IPS-18c (cell line): Measurements from ENCODE around the gene MAPKAPK5.

Experiments used
- H3K4me3 ChIP-seq: 2 replicates; pipeline ENCODE4 v1.7.0; 2013; ENCODE audit warnings: low read depth, mild to moderate bottlenecking, low read length, moderate library complexity; ENCODE audit not compliant: insufficient read depth
- H3K9me3 ChIP-seq: one replicate; pipeline ENCODE4 v1.6.1; 2013; ENCODE audit warnings: mild to moderate bottlenecking, low read length, moderate library complexity; ENCODE audit not compliant: control insufficient read depth, insufficient read depth

MAPKAPK5 gene

DNA sequence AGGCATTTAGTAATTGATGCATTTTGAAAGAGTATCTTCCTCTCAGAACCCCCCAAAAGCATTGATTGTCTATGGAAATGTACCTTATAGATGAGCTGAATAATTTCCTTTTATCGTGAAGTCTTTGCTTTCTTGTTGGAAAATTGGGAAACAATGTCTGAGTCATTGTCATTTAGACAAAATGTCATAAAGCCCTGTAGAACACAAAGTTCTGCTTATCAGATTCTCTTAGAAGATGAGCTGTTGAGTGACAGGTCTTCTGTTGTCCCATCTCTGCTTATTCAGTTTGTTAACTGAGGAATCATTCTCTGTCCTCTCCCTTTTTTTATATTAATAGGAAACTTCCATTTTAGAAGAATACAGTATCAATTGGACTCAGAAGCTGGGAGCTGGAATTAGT lies 22.9 kb downstream of the MAPKAPK5 start:
- H3K4me3 ChIP-seq, result no peak overlapping the region
- no peaks in the 10 kb centered on the region for H3K9me3 ChIP-seq

DNA sequence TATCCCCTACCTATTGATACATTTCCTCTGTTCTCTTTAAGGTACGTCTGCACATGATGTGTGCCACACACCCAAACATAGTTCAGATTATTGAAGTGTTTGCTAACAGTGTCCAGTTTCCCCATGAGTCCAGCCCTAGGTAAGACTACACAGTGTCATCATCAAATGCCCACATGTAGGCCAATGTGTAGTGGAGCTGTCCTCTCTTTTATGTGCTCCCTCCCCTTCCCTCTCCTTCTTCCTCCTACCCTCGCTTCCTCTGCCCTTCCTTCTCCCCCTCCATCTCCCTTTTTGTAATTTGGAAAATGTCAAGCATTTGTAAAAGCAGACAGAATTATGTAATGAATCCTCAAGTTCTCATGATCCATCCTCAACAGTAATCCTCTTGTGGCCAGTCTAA lies 25.5 kb downstream of the MAPKAPK5 start:
- Histone ChIP-seq H3K9me3 (no peaks in the 10 kb centered on the region), H3K4me3 (no peak overlapping the region)

DNA sequence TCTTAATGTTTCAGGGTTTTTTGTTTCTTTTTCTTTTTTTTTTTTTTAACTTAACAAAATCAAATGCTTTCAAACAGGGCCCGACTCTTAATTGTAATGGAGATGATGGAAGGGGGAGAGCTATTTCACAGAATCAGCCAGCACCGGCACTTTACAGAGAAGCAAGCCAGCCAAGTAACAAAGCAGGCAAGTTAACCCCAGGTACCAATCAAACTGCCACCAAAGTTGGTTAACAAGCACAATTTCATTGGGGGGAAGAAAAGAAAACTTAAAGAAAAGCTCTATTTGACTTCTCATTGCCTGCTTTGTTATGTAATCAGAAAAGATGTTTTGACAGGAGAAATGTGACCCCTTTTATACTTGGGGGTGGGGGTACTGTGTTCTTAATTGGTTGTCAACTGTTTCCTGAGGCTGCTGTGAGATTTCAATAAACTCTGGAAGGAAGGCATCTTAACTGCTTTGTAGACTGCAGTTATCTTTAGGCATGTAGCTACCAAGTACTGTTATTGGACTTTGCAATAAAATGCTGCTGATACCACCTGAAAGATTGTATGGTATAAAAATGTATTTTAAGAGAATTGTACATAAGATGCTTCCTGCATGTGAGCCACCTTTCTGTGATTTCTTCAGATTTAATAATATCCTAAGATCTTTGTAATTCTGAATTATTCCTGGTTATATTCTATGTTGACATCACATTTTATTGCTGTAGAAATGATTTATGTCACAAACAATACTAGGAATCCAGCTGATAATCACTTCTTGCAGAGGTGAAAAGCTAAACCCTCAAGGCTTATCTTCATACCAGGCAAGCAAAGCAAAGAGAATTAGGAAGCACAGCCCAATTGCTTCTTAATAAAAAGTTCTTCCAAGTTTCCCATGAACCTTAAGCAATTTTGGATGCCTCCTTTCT lies 26.9 kb downstream of the MAPKAPK5 start:
- Histone ChIP-seq H3K4me3 (no peak overlapping the region), H3K9me3 (no peaks in the 10 kb centered on the region)

DNA sequence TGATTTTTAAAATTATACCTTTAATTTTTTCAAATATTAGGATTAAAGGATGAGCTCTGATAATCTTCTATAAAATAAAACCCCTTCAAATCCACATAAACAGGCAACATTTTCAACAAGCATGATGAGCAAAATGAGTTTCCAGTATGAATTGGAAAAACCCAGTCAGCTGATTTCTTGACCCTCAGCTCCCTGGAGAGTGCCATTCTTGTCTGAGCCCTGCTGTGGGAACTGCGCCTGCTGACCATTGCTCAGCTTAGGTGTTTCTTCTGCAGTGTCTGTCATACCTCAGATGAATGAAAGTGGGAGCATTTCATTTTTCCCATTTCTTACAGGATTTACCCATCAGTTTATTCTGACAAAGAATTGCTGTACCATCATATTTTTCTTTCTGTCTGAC lies 27.6 kb downstream of the MAPKAPK5 start:
- Histone ChIP-seq H3K9me3 (no peaks in the 10 kb centered on the region), H3K4me3 (no peak overlapping the region)

DNA sequence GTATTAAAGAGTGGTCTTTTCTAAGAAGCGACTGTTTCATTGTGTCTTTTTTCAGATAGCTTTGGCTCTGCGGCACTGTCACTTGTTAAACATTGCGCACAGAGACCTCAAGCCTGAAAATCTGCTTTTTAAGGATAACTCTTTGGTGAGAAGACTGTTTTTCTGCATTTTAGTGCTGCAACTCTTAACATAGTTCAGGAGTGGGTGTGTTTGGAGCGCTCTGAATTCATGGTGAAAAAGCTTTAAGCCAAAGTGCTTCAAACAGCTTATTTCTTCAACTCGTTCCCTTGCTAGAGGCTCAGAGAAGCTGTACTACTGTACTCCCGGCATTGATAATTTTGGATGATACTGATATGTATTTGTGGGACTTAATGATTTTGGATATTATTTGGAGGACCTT lies 28.2 kb downstream of the MAPKAPK5 start:
- Histone ChIP-seq H3K4me3 (no peak overlapping the region), H3K9me3 (no peaks in the 10 kb centered on the region)

DNA sequence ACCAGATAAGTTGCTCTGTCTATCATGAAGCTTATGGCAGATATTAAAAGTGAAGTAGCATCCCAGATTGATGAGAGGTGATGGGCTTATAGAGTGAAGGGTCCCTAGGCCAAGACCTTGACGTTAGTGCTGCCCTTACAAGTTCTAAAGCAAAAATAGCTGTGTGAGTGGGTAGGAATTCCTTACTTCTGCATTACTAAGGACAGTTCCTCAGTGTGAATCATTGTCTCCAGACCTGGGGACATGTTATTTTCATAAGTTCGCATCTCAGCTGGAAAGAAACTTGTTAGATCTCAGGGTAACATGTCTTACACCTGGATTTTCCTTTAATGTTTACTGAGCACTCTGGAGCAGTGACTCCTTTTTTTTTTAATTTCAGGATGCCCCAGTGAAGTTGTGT lies 28.7 kb downstream of the MAPKAPK5 start:
- H3K9me3 ChIP-seq, result no peaks in the 10 kb centered on the region
- no peak overlapping the region for H3K4me3 ChIP-seq

DNA sequence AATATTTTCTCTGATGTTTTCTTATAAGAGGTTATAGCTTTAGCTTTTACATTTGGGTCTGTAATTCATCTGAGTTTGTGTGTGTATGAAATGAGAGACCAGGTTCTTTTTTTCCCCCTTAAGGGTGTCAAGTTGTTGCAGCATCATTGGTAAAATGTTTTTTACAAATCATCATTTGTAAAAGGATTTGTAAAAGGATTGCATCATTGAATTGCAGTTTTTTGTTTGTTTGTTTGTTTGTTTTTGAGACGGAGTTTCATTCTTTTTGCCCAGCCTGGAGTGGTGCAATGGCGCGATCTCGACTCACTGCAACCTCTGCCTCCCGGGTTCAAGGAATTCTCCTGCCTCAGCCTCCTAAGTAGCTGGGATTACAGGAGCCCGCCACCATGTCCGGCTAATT lies 31.1 kb downstream of the MAPKAPK5 start:
- Histone ChIP-seq H3K4me3 (no peak overlapping the region), H3K9me3 (no peaks in the 10 kb centered on the region)

DNA sequence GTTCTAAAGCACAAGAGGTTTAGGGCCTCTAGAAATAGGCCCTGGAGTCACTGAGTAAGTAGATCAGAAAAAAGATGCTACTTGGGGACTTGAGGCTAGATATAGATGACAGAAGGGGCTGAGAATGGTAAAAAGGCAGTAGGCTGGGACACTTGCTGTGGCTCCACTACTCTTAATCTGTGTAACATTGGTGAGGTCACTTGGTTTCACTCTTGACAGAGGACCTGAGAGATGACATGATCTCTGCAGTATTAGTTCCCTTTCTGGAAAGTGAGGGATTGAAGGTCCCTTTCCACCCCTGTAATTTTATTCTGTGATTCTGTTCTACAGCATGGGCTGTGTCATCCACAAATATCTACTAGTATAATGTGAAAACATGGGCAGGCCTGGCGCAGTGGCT lies 39.7 kb downstream of the MAPKAPK5 start:
- Histone ChIP-seq H3K4me3 (no peak overlapping the region), H3K9me3 (no peaks in the 10 kb centered on the region)

DNA sequence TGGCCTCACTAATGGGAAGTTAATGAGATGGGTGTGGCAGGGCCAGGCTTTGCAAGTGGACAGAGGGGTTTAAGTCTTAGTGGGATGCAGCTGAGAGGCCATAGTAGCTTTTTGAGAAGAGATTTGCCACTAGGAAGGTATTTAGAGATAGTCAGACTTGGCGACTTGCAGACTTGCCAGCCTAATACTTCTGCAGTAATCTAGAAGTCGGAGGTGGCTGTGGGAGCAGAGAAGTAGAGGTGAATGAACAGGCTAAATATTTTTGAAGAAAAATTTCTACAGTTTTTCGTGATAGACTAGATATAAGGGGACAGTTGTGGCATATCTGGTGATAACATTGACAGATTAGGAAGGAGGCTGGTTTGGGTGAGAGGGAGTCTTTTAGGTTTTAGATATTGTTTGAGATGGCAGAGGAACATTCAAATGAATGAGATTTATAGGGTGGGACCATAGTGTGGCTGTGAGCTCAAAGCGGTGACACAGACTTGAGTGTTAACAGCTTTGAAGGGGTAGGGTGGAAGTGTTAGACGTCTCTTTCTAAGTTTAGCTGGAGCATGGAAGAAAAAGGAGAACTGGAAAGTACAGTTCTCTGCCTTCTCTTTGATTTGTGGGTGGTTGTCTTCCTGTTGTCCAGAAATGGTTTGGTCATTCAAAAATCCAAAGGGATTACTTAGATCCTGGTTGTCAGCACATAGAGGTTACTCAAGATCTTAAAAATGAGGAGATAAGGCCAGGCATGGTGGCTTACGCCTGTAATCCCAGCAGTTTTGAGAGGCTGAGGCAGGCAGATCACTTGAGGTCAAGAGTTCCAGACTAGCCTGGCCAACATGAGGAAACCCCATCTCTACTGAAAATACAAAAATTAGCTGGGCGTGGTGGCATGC lies 44.9 kb downstream of the MAPKAPK5 start:
- no peaks in the 10 kb centered on the region for H3K9me3 ChIP-seq
- H3K4me3 ChIP-seq, result no peak overlapping the region

DNA sequence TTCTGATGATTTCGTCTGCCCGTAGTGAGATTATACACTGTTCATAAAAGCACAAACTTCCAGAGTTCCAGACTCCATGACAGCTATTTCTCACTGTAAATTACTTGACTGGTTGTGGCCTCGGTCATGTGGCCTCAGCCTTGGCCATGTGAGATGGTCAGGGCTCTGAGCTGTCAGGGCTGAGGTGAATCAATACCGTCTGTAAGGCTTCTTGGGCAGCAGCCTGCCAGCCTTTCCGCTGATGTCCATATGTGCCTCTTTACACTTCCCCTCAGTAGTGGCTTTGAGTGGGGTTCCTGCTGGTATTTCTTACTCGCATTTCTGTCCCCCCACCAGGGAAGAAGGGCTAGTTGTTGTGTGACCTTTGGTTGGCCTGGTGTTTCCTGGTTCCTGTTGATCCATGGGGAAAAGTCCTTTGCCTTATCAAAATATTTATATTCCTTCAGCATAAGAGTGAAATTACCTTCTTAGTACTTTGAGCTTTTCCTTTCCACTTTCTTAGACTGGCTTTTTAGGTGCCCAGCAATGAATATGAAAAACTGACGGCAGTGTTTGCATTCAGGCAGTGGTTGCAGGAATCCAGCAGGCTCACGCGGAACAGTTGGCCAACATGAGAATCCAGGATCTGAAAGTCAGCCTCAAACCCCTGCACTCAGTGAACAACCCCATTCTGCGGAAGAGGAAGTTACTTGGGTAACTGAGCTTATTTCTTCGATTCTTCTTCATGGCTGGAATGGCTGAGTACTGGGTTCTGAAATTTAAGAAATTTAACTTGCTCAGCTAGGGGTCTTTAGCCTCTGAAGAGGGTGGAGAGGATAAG lies 46.1 kb downstream of the MAPKAPK5 start:
- Histone ChIP-seq H3K4me3 (no peak overlapping the region), H3K9me3 (no peaks in the 10 kb centered on the region)

DNA sequence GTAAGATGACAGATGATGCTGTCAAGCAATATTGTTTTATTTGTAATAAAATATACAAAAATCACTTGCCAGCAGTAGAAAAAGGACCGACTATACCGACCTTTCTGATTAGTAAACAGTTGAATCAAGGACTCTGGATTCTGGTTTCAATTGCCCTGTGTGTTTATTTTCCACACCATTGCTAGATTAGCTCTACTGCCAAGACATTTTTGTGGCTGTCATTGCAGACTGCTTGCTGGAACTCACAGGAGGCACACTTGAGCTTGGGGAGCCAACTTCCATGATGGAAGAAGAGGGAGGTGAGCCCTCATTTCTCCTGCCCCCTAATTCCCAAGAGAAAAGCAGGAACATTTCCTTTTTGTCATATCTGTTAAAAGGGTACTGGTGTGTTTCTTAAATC lies 51.3 kb downstream of the MAPKAPK5 start:
- H3K4me3 ChIP-seq, result no peak overlapping the region
- no peaks in the 10 kb centered on the region for H3K9me3 ChIP-seq

DNA sequence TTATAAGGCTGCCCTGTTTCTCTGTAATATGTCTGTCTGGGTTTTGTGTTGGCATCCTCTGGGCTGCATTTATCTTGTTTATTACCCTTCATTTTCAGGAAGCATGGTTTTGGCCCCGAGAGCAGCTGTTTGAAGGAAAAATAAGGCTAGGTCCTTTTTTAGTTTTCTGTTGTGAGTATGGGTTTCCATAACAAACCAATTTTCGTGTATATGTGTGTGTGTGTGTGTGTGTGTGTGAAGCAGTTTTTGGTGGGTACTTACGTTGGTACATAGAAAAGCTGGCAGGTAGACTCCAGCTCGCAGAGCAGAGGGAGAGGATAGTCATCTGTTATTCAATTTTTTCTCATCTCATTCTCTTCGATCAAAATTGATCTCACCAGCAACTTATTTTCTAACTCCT lies 52.5 kb downstream of the MAPKAPK5 start:
- Histone ChIP-seq H3K4me3 (no peak overlapping the region), H3K9me3 (no peaks in the 10 kb centered on the region)

DNA sequence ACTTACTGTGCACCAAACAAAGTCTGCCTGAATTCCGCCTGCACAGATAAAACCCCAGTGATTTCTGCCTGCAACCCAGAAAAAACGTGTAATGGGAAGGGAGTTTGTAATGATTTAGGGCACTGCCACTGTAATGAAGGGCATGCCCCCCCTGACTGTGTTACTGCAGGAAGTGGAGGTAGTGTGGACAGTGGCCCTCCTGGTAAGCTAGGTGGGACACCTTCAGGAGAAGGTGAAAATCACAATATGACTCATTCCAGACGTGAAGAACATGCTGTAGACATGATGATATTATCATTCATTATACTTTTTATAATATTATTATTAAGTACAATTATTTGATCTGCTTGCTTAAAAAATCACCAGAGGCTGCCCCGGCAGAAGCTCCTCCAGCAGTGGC lies 59.2 kb downstream of the MAPKAPK5 start:
- Histone ChIP-seq H3K4me3 (no peak overlapping the region), H3K9me3 (no peaks in the 10 kb centered on the region)

DNA sequence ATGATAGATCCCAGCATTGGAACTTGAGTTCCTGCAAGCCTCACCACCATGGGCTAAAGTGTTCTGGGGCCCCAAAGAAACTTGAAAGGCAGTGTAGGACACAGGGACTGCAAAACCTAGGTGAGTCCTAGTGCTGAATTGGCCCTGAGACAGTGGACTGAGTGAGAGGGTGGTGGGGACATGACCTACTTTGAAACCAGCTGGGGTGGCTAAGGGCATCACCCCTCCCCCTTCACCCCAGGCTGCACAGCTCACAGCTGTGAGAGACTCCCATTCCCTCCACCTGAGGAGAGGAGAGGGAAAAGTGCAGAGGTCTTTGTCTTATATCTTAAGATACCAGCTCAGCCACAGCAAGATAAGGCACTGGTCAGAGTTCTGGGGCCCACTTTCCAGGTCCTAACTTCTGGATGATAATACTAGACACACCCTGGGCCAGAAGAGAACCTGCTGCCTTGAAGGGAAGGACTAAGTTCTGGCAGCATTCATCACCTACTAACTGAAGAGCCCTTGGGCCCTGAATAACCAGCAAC lies 62.5 kb downstream of the MAPKAPK5 start:
- H3K9me3 ChIP-seq, result no peaks in the 10 kb centered on the region
- no peak overlapping the region for H3K4me3 ChIP-seq

DNA sequence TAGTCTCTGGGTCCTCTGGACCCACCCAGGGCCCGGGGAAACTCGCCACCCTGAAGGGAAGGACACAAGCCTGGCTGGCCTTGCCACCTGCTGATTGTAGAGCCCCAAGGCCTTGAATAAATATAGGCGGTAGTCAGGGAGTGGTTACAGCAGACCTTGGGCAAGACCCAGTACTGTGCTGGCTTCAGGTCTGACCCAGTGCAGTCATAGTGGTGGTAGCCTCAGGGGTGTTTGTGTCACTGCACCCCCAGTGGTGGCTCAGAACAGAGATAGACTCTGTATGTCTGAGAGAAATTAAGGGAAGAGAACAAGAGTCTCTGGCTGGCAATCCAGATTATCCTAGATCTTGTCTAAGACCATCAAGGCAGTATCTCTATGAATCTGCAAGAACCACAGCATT lies 63.5 kb downstream of the MAPKAPK5 start:
- Histone ChIP-seq H3K4me3 (no peak overlapping the region), H3K9me3 (no peaks in the 10 kb centered on the region)

DNA sequence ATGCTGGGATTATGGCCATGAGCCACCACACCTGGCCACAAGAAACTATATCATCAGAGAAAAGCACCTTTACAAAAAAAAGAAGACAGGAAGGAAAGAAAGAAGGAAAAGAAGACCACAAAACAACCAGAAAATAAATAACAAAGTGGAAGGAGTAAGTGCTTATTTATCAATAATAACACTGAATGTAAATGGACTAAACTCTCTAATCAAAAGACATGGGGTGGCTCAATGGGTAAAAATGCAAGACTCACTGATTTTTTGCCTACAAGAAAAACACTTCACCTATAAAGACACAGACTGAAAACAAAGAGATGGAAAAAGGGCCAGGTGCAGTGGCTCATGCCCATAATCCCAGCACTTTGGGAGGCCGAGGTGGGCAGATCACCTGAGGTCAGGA lies 65.7 kb downstream of the MAPKAPK5 start:
- no peak overlapping the region for H3K4me3 ChIP-seq
- H3K9me3 ChIP-seq, result no peaks in the 10 kb centered on the region

DNA sequence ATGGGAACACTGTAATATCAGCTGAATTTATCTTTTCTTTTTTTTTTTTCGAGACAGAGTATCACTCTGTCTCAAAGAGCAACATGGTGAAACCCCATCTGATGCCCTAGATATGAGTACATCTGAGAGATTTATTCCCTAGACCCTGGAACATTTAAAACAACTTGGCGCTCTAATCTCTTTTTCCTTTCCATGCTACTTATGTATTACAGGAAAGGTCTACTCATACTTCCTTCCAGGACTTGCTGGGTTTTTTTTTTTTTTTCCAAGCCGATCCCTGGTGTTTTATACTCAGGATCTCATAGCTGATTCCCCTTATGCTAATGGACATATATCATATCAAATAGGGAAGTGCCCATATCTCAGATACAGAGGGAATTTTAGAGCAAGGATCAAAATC lies 83.1 kb downstream of the MAPKAPK5 start:
- H3K4me3 ChIP-seq, result no peak overlapping the region
- no peaks in the 10 kb centered on the region for H3K9me3 ChIP-seq
